GM13977 (cell line): ENCODE results near the gene ZNF747.

ENCODE experiments used
- DNase-seq: peaks from one replicate; pipeline ENCODE4 v3.0.0; 2012; ENCODE audit warnings: low spot score
- CTCF ChIP-seq: IDR thresholded peaks from 2 replicates; pipeline ENCODE4 v1.5.1; 2012; ENCODE audit warnings: mild to moderate bottlenecking, control low read depth; ENCODE audit not compliant: insufficient read depth; ENCODE audit errors: extremely low read depth, missing control alignments
- in situ Hi-C: fragments of 300-500 bp; cut with MboI; formaldehyde crosslinking; loops from one replicate; pipeline ENCODE4 v1.12.0; 2022; ENCODE audit warnings: low sequenced_read_pairs, low pct_unique_long_range_greater_than_20kb, mixed read lengths, inconsistent platforms; ENCODE audit not compliant: unreplicated experiment

Gene ZNF747

GRCh38 chr16:30534368-30535105 lies at the start of gene ZNF747:
TSS of gene ZNF747 (minus strand) at chr16:30534858. CDS start at chr16:30534679, 179 bp downstream.
- in situ Hi-C loops = loop anchor here (10.0 to 25.0 kb wide), 2 partner anchors 80 to 103 kb away; no protein-coding TSS in a partner anchor
- no peak for TF ChIP-seq CTCF
- peak; percentile 95 for DNase-seq

GRCh38 chr16:30582611-30583340 lies 48.1 kb upstream of the ZNF747 start:
- in situ Hi-C loops = no loop called here
- TF ChIP-seq CTCF = no peak
- no peak for DNase-seq

GRCh38 chr16:30581457-30581856 lies 46.8 kb upstream of the ZNF747 start:
- DNase-seq = no peak
- no peak for TF ChIP-seq CTCF
- in situ Hi-C loops = no loop called here

- no peak for TF ChIP-seq CTCF
- no peak for DNase-seq
- in situ Hi-C loops = no loop called here
These were observed 40.0 kb upstream of the ZNF747 start for GRCh38 chr16:30574678-30575077.

- in situ Hi-C loops = no loop called here
- no peak for TF ChIP-seq CTCF
- DNase-seq = peak; percentile 96
These were observed 37.0 kb upstream of the ZNF747 start, which contains the start of gene ZNF688 for GRCh38 chr16:30571445-30572322. TSS of gene ZNF688 (minus strand) at chr16:30571714. CDS start at chr16:30571629, 85 bp downstream.
